Small intestine (tissue), 7 donors: ENCODE results near the gene ERVFRD-1. TPM values are rescaled to one million over a fixed set of nuclear protein-coding genes. Genes with fewer than 3 reads are reported as not detected.

Experiments
- DNase-seq, 2 donors: peaks; one replicate each; pipeline versions ENCODE4 v3.0.0 to v3.0.0-alpha.2; 2013
- FAIRE-seq: peaks from 2 replicates; lab custom pipeline; 2012; peaks lifted over from hg19 to GRCh38; lab: Jason Lieb, UNC
- H3K27ac ChIP-seq, 3 donors: one replicate each; pipeline ENCODE4 v1.5.1; 2013; ENCODE audit warnings: low read length in 2 of 3, mild to moderate bottlenecking in 2 of 3, control low read depth in 1 of 3, inconsistent platforms in 1 of 3, low read depth in 1 of 3, moderate library complexity in 1 of 3
- H3K27me3 ChIP-seq, 3 donors: one replicate each; pipeline ENCODE4 v1.6.1; 2013; ENCODE audit warnings: low read length in 3 of 3, inconsistent platforms in 1 of 3; ENCODE audit not compliant: control insufficient read depth in 3 of 3, insufficient read depth in 3 of 3
- H3K36me3 ChIP-seq, 3 donors: one replicate each; pipeline ENCODE4 v1.6.1; 2013; ENCODE audit warnings: low read length in 3 of 3, inconsistent platforms in 1 of 3, low read depth in 1 of 3, mild to moderate bottlenecking in 1 of 3, moderate library complexity in 1 of 3; ENCODE audit not compliant: control insufficient read depth in 3 of 3, insufficient read depth in 2 of 3
- H3K4me1 ChIP-seq, 3 donors: one replicate each; pipeline ENCODE4 v1.6.1; 2013; ENCODE audit warnings: low read length in 2 of 3, inconsistent platforms in 1 of 3, low read depth in 1 of 3, mild to moderate bottlenecking in 1 of 3, moderate library complexity in 1 of 3; ENCODE audit not compliant: control insufficient read depth in 3 of 3, insufficient read depth in 2 of 3
- H3K4me3 ChIP-seq, 3 donors: one replicate each; pipeline ENCODE4 v1.5.1; 2013; ENCODE audit warnings: low read length in 3 of 3, control low read depth in 1 of 3, inconsistent platforms in 1 of 3, low read depth in 1 of 3, mild to moderate bottlenecking in 1 of 3, moderate library complexity in 1 of 3
- H3K9me3 ChIP-seq, 2 donors: one replicate each; pipeline ENCODE4 v1.6.1; 2013; ENCODE audit warnings: low read depth in 1 of 2, low read length in 1 of 2; ENCODE audit not compliant: control insufficient read depth in 2 of 2, insufficient read depth in 1 of 2
- WGBS, 3 donors: extraction: QIAGEN DNeasy Blood & Tissue Kit; methylation state at CpG; one replicate each; pipeline ENCODE4 v1.1.7; 2013; 5-methylcytosine and 5-hydroxymethylcytosine counted together
- polyA plus RNA-seq, 4 donors: library from polyadenylated mRNA; stranded (reverse) in 3 of 4; unstranded in 1 of 4; fragments of 200-250 nt in 3 of 4; fragments of 120-200 nt in 1 of 4; gene quantifications; one replicate each; pipeline versions ENCODE4 v1.2.1 to v1.2.3, GENCODE V29; 2013
- donor health status: healthy with polysubstance abuse.
- donor health status: control.
- donor health status: control.
- donor health status: Bipolar disorder and iron deficiency.
- donor health status: healthy.

Gene ERVFRD-1
- polyA plus RNA-seq, 4 donors = 0.10 to 3.6 TPM; not detected in 2

DNA sequence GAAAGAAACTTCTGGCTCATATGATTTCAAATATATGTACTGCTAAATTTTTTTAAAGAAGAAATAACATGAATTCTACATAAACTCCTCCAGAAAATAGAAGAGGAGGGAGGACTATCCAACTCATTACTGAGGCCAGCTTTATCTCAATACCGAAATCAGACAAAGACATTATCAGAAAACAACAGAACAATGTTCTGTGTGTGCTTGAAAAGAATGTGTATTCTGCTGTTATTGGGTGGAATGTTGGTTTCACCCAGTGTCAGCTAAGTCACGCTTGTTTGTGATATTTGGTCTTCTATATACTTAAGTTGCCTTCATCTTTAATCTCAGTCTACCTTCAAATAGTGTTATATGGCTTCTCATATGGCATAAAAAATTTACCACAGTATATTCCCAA, 48.8 kb downstream of the ERVFRD-1 start:
- H3K36me3 ChIP-seq = no peaks in the 10 kb centered on the region
- H3K27ac ChIP-seq = no peak overlapping the region
- H3K4me3 ChIP-seq = no peak overlapping the region
- H3K9me3 ChIP-seq = no peaks in the 10 kb centered on the region
- 81 to 88% (median 82%) methylated on average over 2 of the region's 2 CpGs for WGBS, 3 donors
- peaks cover 0 to 11% (median 0%) of the 10 kb centered on the region in 3 donors for H3K4me1 ChIP-seq
- FAIRE-seq (no peak), DNase-seq (no peak)
- H3K27me3 ChIP-seq = no peaks in the 10 kb centered on the region

DNA sequence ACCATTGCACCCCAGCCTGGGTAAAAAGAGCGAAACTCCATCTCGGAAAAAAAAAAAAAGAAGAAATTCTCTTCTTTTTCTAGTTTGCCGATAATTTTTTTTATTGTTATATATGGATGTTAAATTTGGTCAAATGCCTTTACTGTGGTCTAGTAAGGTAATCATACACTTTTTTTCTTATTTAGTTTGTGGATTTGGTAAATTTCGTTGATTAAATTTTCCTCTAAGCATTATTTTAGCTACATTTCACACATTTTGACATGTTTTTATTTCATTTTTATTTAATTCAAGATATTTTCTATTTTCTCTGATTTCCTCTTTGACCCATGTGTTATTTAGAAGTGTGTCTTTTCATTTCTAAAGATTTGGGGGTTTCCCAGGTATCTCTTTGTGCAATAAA, 49.4 kb downstream of the ERVFRD-1 start:
- Histone ChIP-seq H3K27me3 (no peaks in the 10 kb centered on the region), H3K27ac (no peak overlapping the region), H3K9me3 (no peaks in the 10 kb centered on the region), H3K4me1 (peaks cover 0 to 6% (median 0%) of the 10 kb centered on the region in 3 donors), H3K36me3 (no peaks in the 10 kb centered on the region), H3K4me3 (no peak overlapping the region)
- WGBS, 3 donors = 89 to 92% (median 89%) methylated on average over 4 of the region's 4 CpGs
- FAIRE-seq (peak; percentile 44), DNase-seq (no peak)

- FAIRE-seq = no peak
- DNase-seq = no peak
- WGBS, 3 donors = 92 to 98% (median 94%) methylated on average over 5 of the region's 5 CpGs
- no peak overlapping the region for H3K27ac ChIP-seq
- no peaks in the 10 kb centered on the region for H3K9me3 ChIP-seq
- H3K27me3 ChIP-seq = no peaks in the 10 kb centered on the region
- no peaks in the 10 kb centered on the region for H3K4me1 ChIP-seq
- no peaks in the 10 kb centered on the region for H3K36me3 ChIP-seq
- no peak overlapping the region for H3K4me3 ChIP-seq
Measured at GRCh38 chr6:11058406-11058805, 53.1 kb downstream of the ERVFRD-1 start.

DNA sequence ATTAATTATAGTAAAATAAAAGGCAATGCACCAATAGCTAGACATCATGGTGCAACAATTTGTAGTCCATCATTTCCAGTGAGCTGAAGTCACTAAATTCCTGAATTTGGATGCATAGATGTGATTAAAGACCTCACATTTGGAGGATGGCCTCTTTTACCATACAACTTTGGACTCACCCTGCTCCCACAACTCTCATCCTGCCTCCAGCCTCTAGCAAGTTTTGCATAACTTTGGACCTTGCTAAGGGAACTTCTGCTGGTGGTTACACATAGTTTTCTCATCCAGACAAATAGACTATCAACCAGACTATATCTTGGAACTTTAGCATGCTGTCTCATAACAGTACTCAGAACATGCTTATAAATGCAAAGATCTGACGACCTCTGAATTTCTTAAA, 54.7 kb downstream of the ERVFRD-1 start:
- H3K4me3 ChIP-seq = no peak overlapping the region
- FAIRE-seq = no peak
- 61 to 74% (median 72%) methylated on average over 1 of the region's 1 CpG for WGBS, 3 donors
- no peaks in the 10 kb centered on the region for H3K4me1 ChIP-seq
- no peak for DNase-seq
- H3K9me3 ChIP-seq = no peaks in the 10 kb centered on the region
- no peak overlapping the region for H3K27ac ChIP-seq
- H3K27me3 ChIP-seq = no peaks in the 10 kb centered on the region
- no peaks in the 10 kb centered on the region for H3K36me3 ChIP-seq

- Histone ChIP-seq H3K36me3 (no peaks in the 10 kb centered on the region), H3K27ac (no peak overlapping the region), H3K27me3 (peaks cover 0 to 2% (median 0%) of the 10 kb centered on the region in 3 donors), H3K4me3 (no peak overlapping the region), H3K4me1 (no peaks in the 10 kb centered on the region), H3K9me3 (no peaks in the 10 kb centered on the region)
- 16 to 47% (median 21%) methylated on average over 4 of the region's 4 CpGs for WGBS, 3 donors
- no peak for FAIRE-seq
- no peak for DNase-seq
Measured at GRCh38 chr6:11055127-11055627, 56.3 kb downstream of the ERVFRD-1 start.

GRCh38 chr6:11054722-11055121, 56.8 kb downstream of the ERVFRD-1 start:
- WGBS, 3 donors = 83 to 95% (median 83%) methylated on average over 1 of the region's 1 CpG
- no peak for FAIRE-seq
- H3K4me1 ChIP-seq = no peaks in the 10 kb centered on the region

GRCh38 chr6:11053307-11053706, 58.2 kb downstream of the ERVFRD-1 start:
- H3K9me3 ChIP-seq = no peaks in the 10 kb centered on the region
- no peak overlapping the region for H3K4me3 ChIP-seq
- peaks cover 2% of the 10 kb centered on the region in 3 donors for H3K27me3 ChIP-seq
- H3K27ac ChIP-seq = no peak overlapping the region
- no peaks in the 10 kb centered on the region for H3K4me1 ChIP-seq
- DNase-seq = no peak
- no peak for FAIRE-seq
- no peaks in the 10 kb centered on the region for H3K36me3 ChIP-seq
- WGBS, 3 donors = 74 to 80% (median 77%) methylated on average over 5 of the region's 5 CpGs

More at GRCh38 chr6:11054722-11055121, 56.8 kb downstream of the ERVFRD-1 start:
- no peak for DNase-seq
- H3K36me3 ChIP-seq = no peaks in the 10 kb centered on the region
- peaks cover 0 to 2% (median 0%) of the 10 kb centered on the region in 3 donors for H3K27me3 ChIP-seq
- no peaks in the 10 kb centered on the region for H3K9me3 ChIP-seq
- H3K4me3 ChIP-seq = no peak overlapping the region
- H3K27ac ChIP-seq = no peak overlapping the region
